Measurements from ENCODE around the gene ARHGAP10.

Gene ARHGAP10

GRCh38 chr4:148108766-148109165 is 376.9 kb downstream of the ARHGAP10 start:
- DNase-seq = no peak

GRCh38 chr4:148109216-148109615 is 377.3 kb downstream of the ARHGAP10 start:
- no peak for DNase-seq

DNA sequence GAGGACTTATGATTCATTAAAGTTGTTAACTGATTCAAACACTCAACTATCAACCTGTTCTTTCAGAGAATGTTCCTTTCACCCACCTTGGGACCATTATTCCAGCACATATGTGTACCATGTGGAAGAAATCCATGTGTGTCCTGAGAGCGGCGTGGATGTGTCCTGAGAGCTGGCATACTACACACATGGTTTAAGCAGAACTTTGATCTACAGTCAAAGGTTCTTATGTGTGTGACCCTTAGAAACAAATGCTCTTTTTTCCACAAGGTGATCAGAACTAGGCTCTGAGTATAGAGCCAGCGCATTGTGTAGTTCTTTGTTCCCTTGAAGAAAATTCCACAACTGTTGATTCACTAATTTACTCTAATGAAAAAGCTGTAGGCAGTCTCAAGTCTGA is 378.3 kb downstream of the ARHGAP10 start:
- no peak for DNase-seq

- no peak for DNase-seq
Measured at GRCh38 chr4:148112231-148112982, 380.5 kb downstream of the ARHGAP10 start.

- DNase-seq = no peak
Measured at GRCh38 chr4:148114436-148114835, 382.5 kb downstream of the ARHGAP10 start.

DNA sequence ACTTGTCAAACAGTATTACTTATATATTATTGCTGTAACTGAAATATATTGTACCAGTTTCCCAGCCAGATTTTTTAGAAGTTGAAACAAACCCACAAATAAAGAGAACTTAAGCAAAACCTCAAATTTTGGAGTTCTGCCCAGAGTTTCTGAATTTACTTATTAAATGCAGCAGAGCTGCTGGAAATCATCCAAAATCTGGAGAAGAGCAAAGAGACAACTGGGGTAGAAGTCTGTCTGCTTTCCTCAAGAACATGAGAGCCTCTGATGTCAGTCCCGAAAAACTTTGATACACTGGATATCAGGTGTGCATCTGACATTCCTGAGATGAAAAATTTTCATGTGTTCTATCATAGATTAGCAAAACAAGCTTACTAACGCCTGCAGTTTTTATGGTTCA is 384.4 kb downstream of the ARHGAP10 start:
- DNase-seq = no peak

DNA sequence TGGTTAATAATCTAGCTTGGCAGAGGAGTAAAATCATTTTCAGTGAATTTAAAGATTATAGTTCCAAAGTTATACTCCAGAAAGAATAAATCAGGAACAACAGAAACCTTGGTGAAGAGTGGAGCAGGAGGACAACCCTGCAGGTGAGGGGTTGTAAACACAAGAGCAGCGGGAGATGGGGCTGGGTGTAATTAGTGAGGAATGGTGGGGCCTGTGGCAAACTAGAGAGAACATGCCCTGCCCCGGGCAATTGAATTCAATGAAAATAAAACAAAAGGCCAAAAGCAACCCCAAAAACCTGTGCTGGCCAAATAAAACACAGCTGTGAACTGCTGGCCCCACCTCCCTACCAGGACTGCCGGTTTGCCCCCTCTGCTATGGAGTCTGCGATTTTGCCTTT is 385.1 kb downstream of the ARHGAP10 start:
- no peak for DNase-seq

- DNase-seq = no peak
Measured at GRCh38 chr4:148118179-148118578, 386.3 kb downstream of the ARHGAP10 start.

DNA sequence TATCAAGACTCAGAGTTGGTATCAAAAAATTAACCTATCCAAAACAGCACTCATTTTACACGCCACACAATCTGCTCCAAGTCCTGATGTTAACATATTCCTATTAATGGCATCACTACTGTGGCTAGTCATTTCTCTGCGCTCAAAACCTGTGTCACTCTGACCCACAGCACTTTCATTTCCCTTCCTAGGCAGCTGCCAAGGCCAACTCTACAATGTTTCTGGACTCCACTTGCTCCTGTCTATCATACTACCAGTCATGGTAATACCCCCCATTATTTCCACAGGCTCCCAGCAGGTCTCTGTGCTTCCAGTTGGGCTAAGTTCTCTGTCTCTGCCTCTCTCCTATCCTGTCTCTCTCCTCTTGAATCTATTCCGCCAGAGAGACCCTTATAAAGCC is 386.7 kb downstream of the ARHGAP10 start:
- DNase-seq = no peak

GRCh38 chr4:148120216-148120615 is 388.3 kb downstream of the ARHGAP10 start:
- no peak for DNase-seq

Data from T-helper 9 cell (primary cell).